ENCODE measurements around the gene CEP295NL.
A peak's percentile ranks its signal among the peaks of the same experiment; 100 is the strongest.
"Not testable (repeated sequence)": the region's sequence is repeated elsewhere in the genome, so short reads cannot be mapped to it uniquely, and the experiment has no call there.

CEP295NL gene

DNA sequence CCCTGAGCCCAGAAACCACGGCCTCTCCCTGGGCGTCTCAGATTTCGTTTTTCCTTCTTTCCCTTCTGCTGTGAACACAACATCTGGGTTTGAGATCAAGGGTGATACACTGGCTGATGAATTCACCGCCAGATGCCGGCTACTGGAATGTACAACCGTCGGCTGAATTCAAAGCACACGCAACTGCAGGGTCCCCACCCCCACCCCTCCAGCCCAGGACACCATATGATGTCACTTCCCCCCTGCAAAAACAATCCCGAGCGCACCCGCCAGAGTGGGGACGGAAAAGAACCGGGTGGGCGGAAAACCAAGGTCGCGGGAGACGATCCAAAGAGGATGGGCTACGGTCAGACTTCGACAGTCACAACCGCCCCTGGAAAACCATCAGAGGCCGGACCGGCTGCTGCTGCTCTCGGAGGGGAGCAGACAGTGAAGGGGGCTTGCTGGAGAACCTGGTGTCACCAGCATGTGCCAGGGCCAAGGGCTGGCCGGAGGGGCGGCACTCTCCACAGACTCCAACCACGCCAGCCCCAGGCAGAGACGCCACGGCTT, 23.3 kb downstream of the CEP295NL start:
- DNase-seq (ENCODE audit: insufficient read length, low spot score) (no peak), FAIRE-seq (no peak)
- TF ChIP-seq, protein P1, sequence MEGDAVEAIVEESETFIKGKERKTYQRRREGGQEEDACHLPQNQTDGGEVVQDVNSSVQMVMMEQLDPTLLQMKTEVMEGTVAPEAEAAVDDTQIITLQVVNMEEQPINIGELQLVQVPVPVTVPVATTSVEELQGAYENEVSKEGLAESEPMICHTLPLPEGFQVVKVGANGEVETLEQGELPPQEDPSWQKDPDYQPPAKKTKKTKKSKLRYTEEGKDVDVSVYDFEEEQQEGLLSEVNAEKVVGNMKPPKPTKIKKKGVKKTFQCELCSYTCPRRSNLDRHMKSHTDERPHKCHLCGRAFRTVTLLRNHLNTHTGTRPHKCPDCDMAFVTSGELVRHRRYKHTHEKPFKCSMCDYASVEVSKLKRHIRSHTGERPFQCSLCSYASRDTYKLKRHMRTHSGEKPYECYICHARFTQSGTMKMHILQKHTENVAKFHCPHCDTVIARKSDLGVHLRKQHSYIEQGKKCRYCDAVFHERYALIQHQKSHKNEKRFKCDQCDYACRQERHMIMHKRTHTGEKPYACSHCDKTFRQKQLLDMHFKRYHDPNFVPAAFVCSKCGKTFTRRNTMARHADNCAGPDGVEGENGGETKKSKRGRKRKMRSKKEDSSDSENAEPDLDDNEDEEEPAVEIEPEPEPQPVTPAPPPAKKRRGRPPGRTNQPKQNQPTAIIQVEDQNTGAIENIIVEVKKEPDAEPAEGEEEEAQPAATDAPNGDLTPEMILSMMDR (IDR thresholded peaks at IDR 0.05; ENCODE audit: insufficient read depth, missing control alignments), result no peak

DNA sequence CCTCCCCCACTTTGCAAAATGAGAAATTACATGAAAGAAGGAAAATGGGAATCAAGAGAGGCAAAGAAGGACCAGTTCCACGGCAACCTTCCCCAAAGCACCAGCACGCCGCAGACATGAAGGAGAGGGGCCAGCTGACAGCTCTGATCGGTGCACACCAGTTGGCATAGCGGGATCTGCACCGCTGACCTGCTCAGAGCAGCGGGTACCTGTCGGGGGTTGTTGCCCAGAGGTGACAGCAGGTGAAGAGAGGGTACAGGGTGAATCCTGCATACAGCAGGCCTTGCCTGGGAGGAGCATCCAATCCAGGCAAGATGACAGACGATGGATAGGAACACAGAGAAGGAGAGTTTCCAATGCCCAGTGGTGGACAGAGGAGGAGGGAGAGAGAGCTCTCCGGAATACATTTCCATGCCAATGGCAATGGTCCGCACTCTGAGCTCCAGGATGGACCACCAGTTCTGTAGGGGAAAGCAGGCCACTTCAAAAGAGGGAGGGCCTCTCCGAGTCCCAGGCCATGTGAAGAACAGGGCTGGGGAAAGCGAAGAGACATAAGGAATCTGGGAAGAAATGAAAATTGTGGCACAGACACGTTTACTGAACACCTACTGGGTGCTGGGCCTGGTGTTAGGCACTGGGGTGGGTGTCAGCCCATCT, 24.0 kb downstream of the CEP295NL start:
- TF ChIP-seq, protein P1 (IDR thresholded peaks at IDR 0.05; ENCODE audit: insufficient read depth, missing control alignments), result no peak
- no peak for FAIRE-seq
- DNase-seq (ENCODE audit: insufficient read length, low spot score), result no peak

DNA sequence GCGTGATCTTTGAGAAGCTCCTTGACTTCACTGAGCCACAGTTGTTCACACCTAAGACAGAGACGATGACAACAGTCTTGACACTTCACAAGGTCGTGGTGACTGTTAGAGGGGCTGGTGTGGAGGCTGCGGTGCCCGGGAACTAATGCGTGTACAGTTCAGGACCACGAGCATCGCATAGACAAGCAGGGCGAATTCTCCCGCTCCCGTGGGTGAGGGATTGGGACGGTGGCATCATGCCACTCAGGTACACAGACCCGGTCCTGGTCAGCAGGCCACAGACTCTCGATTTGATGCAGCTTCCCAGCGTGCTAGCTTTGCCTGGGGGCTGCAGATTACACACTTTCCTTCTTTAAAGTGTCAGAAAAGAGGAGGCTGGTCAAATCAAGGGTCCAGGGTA, 24.7 kb downstream of the CEP295NL start:
- no peak for FAIRE-seq
- DNase-seq (ENCODE audit: insufficient read length, low spot score), result no peak
- TF ChIP-seq, protein P1 (IDR thresholded peaks at IDR 0.05; ENCODE audit: insufficient read depth, missing control alignments), result no peak

DNA sequence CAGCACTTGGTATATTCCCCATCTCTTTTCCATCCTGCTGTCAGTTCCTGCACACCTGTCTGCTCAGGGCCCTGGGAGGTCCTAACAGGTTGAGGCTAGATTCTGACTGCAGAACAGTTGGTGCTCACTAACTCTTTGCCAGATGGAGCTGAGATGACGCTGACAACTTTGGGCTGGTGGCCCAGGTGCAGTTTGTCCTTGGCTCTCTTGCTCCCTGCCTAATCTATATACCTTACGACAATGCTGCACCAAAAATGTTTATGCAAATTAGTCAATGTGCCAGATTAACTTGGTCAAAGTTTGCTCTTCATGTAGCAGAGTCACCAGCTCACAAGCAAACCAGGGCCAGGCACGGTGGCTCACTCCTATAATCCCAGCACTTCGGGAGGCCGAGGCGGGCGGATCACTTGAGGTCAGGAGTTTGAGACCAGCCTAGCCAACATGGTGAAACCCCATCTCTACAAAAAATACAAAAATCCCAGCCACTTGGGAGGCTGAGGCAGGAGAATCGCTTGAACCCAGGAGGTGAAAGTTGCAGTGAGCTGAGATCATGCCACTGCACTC, 26.0 kb downstream of the CEP295NL start:
- FAIRE-seq; DNase-seq (ENCODE audit: insufficient read length, low spot score): not testable (repeated sequence)

DNA sequence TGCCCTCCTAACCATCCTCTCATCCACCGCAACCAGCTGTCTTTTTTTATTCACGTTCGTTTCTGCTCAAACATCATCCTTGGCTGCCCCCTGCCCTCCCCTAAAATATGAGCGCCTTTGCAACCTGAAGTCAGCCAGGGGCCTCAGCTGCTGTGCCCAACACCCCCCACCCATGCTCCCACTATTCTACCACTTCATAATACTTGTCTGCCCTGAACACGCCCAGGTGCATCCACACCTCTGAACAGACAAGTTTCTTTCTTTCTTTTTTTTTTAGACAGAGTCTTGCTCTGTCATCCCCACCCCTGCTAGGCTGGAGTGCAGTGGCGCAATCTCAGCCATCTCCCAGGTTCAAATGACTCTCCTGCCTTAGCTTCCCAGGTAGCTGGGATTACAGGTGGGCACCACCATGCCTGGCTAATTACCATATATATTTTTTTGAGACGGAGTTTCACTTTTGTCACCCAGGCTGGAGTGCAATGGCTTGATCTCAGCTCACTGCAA, 26.9 kb downstream of the CEP295NL start:
- FAIRE-seq, result no peak
- TF ChIP-seq, protein P1 (IDR thresholded peaks at IDR 0.05; ENCODE audit: insufficient read depth, missing control alignments), result no peak
- no peak for DNase-seq (ENCODE audit: insufficient read length, low spot score)

- DNase-seq (ENCODE audit: insufficient read length, low spot score) (peak; percentile 5), FAIRE-seq (no peak)
- TF ChIP-seq, protein P1 (IDR thresholded peaks at IDR 0.05; ENCODE audit: insufficient read depth, missing control alignments), result no peak
Measured at GRCh38 chr17:78875363-78876093, 27.5 kb downstream of the CEP295NL start.

GRCh38 chr17:78873519-78874340, 29.3 kb downstream of the CEP295NL start:
- TF ChIP-seq, protein P1 (IDR thresholded peaks at IDR 0.05; ENCODE audit: insufficient read depth, missing control alignments), result no peak
- FAIRE-seq (no peak), DNase-seq (ENCODE audit: insufficient read length, low spot score) (no peak)
